NCI-H82 treated with DMSO at 0.1 percent for 48 hours (cell line): ENCODE data around the gene VEPH1.

Source experiments
- DNase-seq: peaks from one replicate; lab custom pipeline; 2025; ENCODE audit not compliant: unreplicated experiment; lab: John Stamatoyannopoulos, UW

VEPH1 gene

DNA sequence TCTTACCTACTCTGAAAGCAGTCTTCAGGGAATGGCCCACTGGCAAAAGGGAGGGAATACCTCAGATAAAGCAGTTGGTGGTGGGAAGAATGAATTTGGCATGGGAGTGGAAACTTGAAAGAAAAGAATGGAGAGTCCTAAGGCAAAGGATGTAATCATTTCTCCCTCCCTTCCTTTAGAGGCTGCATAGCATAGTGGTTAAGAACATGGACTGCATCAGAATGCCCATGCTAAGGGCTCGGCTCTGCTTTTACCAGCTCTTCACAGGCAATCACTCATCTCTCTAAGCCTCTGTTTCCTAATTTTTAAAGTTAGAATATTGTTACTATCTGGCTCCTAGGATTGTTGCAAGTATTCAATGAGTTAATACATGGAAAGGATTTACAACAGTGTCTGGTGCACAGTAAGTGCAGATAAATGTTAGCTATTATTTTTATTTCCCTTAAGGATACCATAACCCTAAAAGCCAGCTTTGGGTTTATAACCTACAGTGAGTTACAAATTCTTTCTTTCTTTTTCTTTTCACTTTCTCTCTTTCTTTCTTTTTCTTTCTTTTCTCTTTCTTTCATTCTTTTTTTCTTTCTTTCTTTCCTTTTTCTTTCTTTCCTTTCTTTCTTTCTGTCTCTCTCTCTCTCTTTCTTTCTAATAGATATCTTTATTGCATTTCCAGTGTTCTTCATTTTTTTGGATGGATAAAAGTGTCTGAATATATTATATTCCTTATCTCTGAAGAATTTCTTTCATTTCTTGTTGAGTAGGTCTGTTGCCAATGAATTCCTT is 23.6 kb downstream of the VEPH1 start:
- no peak for DNase-seq

DNA sequence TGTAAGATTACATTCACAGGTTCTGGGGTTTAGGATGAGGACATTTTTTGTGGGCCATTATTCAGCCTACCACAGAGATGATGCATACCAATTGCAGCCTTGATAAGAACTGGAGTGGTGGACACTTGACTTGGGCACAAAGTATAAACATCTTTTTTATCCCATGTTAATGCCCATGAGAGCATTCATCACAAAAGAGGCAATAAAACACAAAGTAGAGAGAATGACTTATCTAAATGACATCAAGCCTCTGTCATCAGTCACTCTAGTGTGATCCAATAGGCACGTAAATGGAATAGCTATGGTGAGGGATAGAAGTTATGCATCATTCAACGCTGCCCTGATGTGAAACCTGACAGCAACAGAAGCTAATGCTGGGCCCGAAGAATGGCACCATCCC is 25.8 kb downstream of the VEPH1 start:
- DNase-seq: no peak

DNA sequence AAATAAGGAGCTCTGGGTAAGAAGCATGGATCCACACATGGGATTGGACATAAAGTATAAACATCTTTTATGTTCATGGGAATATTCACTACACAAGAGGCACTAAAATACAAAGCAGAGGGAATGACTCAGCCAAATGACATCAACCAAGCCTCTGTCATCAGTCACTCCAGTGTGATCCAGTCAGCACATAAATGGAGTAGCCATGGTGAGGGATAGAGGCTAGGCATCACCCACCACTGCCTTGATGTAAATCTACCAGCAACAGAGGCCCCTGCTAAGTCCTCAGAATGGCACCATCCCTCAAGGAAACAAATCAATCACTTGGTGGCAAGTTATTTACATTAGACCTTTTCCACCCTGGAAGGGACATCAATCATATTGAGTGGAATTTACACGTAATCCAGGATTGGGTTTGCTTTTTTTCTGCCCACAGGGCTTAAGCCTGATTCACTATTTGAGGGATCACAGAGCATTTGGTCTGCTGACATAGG is 27.2 kb downstream of the VEPH1 start:
- no peak for DNase-seq

DNA sequence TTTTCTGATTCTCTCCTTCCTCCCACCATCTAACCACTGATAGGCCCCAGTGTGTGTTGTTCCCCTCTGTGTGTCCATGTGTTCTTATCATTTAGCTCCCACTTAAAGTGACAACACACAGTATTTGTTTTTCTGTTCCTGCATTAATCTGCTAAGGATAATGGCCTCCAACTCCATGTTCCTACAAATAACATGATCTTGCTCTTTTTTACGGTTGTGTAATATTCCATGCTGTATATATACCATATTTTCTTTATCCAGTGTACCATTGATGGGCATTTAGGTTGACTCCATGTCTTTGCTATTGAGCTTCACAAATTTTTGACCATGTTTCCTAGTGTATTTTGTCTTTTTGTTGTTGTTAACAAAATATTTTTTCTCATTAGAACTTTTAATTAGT is 30.6 kb downstream of the VEPH1 start:
- DNase-seq: no peak

DNA sequence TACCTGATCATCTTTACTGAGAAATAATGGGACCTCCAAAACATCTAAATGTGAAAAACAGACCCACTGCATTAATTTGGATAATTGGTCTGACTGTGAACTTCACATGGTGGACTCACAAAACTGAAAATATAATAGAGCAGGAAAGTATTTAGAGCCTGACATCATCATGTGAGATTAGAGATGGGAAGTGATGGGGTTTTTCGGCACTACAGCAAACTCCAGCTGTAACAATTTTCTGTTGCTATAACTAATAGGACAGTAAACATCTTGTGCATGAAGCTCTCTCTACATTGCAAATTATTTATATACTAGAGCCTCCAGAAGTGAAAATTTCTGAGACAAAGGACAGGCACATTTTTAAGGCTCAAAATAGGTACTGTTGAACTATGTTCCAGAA is 32.2 kb downstream of the VEPH1 start:
- DNase-seq: no peak

DNA sequence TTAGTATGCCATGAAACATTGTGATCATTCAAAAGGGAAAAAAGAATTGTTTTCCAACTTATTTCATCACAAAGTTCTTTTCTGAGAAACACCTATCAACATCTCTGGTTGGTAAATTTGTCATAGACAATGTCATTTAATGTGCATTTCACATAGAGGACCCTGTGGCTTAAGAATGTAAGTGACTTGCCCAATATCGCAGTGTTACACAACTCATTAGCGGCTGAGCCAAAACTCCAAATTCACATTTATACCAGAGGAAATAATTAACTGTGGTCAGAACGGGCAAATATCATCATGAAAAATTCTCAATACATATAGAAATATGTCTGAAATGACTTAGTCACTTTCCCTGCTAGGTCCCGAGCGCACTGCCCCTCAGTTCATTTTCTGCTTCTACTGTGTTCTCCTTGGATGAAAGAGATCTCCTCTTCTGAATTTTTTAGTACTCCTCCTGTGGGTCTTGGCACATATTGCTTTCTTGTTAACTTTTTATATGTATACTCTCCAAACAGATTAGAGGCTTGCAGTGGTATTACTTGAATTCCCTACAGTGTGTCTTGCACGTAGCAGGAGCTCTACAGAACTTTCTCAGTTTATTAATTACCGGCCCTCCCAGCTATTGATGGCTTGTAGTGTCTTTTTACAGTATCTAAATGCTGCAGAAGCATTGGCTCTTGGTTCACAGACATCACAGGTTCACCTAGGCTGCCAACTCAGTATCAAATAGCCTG is 33.5 kb downstream of the VEPH1 start:
- DNase-seq: no peak

DNA sequence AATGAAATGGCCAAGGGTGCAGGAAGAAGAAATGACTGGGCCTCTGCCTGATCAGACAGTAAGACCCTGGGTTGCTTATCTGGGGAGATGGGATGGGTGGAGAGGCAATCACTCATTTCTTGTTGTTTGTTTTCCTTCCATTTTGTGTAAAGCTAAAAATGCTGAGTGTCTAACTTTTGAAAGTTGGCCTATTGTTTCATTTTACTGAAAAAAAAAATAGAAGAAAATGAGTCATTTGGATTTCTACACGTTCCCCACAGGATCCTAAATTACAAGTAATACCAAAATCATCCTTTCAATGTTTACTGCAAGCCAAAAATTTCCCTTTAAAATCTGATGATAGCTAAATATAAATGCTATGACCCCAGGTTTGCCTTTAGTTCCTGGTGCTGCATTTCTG is 36.0 kb downstream of the VEPH1 start:
- DNase-seq: no peak

DNA sequence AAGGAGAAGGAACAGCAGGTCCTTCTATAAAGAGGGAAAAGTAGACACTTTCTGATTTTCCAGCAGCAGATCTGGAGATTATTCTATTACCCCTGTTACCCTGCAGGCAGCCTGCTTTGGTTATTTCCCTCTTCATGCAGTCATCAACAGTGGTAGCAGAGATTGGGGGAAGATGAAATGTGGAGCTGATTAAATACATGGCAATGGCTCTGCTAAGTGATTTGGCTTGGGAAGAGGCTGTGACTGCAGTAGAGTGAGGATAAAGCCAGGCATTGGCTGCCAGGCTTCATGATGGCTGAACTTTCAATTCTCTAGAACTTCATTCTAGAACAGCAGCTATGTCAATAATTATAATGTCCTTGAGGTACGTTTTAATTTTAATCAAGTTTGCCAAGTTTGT is 37.5 kb downstream of the VEPH1 start:
- DNase-seq: no peak

DNA sequence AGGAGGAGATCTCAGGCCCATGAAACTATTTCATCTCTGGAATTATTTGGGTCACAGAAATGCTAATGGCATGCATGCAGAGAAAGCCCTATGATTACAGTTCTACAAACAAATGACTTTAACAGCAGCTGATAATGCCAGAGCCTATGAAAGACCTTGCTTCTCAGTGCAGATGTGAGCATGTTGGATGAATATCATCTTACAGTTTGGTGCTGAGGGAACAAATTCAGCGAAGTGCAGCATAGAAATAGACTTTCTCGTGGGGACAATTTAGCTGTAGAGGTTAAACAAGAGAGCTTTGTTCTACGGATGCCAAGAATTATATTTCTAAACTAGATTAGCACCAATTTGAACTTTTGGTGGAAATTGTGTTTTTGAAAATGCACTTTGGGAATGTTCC is 38.9 kb downstream of the VEPH1 start:
- no peak for DNase-seq

DNA sequence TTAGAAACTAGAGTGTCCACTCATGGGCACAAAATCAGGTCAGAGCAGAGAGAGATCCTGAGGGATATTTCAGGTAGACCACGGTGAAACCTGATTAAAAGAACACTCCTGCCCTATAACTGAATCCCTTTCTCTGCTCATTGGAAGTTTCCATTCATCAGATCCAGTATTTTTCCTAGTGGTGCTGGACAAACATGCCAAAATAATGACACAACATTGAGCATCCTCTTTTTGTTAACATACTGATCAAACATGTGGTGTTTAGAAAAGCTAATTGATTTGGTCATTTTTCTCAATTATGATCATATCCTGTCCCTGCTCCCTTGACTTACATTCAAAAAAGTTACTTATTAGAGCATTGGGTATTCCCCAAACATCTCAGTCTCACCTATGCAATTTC is 39.4 kb downstream of the VEPH1 start:
- DNase-seq: no peak

DNA sequence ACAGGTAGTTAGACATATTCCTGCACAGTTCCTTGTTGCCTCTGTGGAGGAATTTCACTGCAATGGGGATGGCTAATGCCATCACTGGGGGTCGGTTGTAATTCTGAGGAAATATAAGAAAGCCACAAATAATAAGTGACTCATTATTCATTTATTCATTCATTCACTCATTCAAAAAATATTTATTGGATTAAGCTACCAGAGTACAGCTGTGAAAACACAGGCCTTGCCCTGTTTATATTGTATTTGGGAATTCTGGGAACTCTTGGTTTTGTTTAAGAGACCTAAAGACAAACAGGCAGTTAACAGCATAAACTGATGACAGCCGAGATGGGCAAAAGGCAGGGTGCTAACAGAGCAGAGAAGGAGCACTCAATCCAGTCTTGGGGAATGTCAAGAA is 43.0 kb downstream of the VEPH1 start:
- DNase-seq: no peak

DNA sequence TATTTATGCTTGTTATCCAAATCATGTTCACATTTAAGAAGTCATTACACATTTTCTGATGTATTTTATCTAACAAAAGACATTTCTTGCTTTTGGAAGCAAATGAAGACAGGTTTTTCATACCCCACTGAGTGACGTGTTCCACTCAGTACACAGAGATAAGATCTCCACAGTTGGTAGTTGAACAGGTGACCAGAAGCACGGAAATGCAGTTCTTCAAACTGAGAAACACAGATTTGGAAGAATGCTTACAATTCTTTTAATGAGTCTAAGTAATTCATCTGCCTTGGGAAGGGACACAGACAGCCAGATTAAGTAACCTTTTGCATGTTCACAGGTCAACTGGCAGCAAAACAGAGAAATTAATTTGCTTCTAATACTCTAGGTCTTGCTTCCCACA is 43.5 kb downstream of the VEPH1 start:
- DNase-seq: no peak

DNA sequence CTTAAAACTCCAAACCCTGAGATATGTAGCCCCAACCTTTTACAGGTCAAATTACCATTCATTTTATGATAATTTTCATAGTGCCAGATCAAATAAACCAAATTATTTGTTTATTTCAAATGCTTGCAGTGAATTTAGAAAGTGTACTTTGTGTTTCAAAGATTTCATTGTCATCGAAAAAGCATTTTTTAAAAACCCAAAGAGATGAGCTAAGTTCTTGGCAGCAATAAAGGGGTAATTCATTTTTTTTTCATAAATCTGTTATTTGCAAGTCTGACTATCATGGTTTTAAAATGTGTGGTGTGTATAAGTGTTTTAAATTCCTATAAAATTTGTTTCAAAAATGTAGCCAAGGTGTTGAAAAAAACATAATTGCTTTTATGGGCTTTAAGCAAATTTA is 49.4 kb downstream of the VEPH1 start:
- no peak for DNase-seq

DNA sequence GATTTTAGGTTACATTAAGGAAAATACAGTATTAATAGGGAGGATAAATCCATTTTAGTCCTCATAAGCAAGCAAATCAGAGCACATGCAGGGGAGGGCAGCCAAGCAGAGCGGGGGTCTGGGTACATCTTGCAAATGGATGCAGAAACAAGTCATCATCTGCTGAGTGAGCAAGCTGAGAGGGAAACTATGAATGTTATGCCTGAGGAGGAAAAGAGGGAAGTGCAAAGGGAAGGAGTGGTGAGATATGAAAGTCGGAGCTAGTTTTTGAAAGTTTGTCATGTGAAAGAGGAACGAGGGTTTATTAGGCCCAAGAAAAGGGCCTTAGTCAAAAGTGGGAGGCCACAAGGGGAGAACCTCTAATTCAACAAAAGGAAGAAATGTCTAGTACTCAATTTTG is 51.1 kb downstream of the VEPH1 start:
- DNase-seq: no peak

DNA sequence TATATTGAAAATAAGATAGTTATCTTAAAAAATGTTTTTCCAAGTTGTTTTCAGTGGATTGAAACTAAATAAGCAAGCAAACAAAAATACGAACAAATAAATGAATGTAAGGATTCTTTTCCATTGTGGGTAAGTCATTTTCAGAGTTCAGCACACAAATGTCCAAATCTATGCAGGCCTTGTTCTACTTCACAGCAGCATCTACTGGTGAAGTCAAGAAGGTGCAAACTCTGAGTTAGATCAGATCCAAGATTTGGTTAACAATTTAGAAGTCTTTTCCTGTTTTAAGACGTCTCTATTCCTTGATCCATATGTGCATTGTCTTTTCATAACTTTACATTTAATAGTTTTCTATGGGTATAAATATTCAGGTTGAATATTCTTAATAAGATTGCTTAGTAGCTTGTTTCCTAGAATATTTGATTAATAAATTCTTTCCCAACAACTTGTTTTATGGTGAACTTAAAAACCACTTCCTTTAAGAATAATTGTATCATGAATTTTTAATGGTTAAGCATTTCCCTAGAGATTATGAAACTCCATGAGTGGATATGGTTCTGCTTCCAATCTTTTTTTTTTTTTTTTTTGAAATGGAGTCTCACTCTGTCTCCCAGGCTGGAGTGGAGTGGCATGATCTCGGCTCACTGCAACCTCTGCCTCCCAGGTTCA is 56.1 kb downstream of the VEPH1 start:
- DNase-seq: no peak

DNA sequence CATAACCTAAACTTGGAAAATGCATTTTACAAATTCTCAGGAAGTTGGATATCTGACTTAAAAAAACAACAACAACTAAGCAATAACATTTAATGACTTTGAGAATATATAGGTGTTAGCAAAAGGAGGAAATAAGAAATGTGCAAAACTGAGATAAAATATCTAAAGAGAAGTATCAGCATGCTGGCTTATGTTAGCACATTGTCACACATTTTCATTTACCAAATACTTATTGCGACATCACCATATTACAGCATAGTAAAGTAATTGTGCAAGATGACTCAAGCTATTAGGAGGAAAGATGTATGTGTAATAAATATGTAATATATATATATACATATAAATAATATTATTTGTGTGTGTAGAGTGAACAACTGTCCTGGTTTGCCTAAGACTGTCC is 57.4 kb downstream of the VEPH1 start:
- no peak for DNase-seq

DNA sequence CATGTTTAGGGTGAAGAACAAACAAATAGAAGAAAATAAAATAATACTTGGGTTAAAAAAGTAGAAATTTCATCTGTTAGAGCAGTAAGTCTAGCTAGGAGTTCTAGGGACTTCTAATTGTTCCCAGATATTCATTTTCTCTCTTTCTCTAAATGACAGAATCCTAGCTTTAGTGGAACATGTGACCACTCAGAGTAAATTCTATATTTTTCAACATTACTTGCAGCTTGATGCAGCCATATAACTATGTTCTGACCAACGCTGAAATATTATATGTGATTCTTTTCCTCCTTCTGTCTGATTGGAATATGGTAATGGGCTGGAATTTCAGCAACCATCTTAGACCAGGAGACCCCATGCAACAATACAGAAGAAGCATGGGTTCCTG is 58.4 kb downstream of the VEPH1 start:
- no peak for DNase-seq

DNA sequence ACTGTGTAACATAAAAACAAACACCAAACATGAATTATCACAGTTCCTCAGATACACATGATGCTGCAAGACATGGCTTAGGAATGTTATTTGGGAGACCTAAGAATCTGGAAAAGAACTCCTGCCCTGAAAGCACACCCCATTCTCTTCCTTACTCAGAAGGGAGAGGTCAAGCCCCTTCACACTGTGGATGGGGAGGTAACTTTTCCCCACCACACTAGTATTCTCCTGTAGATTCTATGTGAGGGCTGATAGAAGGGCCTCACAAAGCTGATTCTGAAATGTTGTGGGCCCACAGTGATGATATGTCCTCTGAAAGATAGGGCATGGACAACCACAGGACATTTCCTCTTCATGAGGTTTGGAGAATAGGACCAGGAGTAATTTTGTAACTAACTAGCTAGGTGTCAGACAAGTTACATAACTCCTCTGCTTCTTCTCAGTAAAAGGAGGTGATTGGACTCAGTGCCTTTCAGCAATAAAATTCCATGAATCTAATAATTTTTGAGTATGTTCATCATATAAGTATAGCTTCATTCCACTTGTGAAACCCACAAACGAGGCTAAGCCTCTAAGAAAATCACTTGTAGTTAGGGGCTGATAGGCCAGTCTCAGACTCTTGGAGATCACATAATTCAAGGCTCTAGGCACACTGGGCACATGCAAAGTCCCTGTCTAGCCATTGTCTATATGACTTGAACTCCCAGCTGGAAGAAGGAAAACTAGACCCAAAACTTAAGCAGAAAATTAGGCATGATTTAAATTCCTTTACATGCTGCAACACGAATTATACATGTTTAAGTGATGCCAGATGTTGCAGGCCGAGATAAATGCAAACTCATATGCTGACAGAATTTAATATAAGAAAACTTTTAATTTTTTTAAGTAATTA is 59.1 kb downstream of the VEPH1 start:
- DNase-seq: no peak

DNA sequence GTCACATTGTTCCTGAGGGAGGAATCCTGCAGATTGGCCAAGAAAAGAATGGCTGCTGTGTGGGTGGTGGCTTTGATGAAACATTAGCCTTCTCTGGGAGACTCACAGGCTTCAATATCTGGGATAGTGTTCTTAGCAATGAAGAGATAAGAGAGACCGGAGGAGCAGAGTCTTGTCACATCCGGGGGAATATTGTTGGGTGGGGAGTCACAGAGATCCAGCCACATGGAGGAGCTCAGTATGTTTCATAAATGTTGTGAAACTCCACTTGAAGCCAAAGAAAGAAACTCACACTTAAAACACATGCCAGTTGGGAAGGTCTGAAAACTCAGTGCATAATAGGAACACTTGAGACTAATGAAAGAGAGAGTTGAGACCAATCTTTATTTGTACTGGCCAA is 60.5 kb downstream of the VEPH1 start:
- no peak for DNase-seq

DNA sequence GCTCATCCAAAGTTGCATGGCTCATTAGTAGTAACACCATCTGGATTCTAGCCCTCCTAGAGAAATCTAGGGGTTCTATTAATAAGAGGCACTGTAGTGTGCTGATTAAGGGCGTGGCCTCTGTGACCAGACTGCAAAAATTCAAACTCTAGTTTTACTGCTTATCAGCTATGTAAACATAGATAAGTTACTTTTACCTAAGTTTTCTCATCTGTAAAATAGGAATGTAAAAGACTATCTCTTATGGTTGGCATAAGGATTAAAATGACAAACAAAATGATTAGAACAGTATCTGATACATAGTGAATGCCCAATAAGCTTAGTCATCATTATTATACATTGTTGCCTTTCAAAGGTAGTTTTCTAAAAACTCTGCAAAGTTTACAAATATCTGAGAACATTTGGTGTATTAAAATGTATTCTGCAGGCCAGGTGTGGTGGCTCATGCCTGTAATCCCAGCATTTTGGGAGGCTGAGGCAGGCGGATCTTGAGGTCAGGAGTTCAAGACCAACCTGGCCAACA is 62.1 kb downstream of the VEPH1 start:
- DNase-seq: no peak

DNA sequence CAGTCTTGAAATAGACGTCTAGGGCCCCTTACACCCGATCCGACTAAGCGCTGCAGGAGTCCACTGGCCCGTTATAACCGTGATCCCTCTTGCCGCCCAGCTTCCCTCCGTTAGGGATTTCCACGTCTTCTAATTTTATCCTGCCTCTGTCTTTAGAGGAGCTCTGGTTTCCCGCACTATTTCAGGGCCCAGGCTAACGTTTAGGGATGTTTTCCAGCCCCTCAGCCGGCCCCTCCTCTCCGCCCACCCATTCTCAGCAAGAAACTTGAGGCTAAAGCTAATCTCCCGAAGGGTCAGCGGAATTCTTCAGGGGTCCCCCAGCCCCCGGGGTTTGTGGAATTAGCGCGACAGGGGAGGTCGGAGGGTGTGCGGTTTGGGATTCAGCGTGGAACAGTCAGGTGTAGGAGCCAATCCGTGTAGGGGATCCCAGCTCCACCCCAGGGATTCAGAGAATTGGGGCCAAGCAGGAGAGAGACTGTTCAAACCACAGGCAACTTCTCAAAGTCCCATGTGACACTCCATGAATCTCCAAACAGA is 65.0 kb downstream of the VEPH1 start:
- DNase-seq: peak; percentile 51
